DMS114 treated with DMSO at 0.1 percent for 48 hours (cell line): Measurements from ENCODE around the gene TMEM86B.
"Not testable (repeated sequence)": the region's sequence is repeated elsewhere in the genome, so short reads cannot be mapped to it uniquely, and the experiment has no call there.

Experiments
- DNase-seq: peaks from one replicate; lab custom pipeline; 2025; ENCODE audit not compliant: unreplicated experiment; lab: John Stamatoyannopoulos, UW

The TMEM86B gene

GRCh38 chr19:55242517-55242916 is 14.0 kb upstream of the TMEM86B start:
- no peak for DNase-seq

- DNase-seq, result no peak
Observed at GRCh38 chr19:55241935-55242464, 13.4 kb upstream of the TMEM86B start.

GRCh38 chr19:55241143-55241934 is 12.8 kb upstream of the TMEM86B start:
- no peak for DNase-seq

DNA sequence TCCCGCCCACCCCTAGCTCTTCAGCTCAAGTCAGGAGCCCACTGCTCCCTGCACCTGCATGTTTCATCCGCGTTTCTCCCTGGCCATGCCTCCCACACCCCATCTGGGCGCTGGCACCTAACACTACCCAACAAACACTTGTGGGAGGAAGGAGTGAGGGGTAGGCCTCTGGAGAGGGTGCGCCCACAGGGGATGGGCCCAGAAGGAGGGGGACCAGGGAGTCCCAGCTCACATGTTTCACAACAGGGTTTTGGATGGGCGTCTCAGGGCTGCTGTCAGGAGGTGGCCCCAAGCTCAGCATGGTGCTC is 12.1 kb upstream of the TMEM86B start:
- no peak for DNase-seq

DNA sequence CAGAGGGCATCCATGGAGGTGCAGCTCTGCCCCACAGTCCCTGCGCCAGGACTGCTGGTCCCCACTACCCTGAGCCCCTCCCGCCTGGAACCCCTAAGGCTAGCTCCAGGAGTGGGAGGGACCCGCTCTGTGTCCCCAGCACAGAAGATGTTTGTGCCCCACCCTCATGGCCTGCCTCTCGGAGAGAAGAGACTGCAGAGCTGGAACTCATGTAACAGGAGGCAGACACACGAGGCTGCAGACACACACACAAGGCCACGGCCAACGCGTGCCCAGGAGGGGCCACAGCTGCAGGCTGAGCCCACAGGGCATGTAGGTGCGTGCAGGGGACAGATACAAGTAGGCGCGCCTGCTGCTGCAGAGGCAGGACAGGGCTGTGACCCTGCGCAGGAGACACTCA is 10.4 kb upstream of the TMEM86B start:
- no peak for DNase-seq

DNA sequence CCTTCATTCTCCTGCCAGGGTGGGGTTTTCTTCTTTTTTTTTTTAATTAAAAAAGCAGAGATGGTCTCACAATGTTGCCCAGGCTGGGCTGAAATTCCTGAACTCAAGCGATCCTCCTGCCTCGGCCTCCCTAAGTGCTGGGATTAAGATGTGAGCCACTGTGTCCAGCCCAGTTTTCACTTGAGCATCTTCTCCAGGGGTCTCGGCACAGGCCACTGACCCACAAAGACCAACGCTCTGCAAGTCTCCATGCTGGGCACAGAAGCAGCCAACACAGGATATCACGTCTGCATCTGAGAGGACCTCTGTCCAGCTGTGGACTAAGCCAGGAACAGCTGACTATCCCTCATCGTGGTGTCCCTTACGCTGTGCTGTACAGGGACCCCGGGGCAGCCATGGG is 9.5 kb upstream of the TMEM86B start:
- DNase-seq, result no peak

GRCh38 chr19:55232986-55233385 is 4.4 kb upstream of the TMEM86B start:
- DNase-seq, result no peak

DNA sequence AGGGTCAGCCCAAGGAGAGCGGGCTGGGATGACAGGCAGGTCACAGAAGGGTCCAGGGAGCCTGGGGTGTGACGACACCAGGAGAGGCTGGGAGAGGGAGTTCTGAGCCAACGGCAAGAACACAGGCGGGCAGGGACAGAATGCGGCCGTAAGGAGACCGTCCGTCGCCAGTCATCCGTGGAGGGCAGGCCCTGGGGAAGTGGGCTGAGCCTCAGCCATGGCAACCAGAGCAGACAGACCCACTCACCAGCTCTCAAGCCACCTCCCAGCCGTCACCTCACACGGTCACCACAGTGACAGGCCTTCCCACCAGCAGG is 3.7 kb upstream of the TMEM86B start:
- no peak for DNase-seq

GRCh38 chr19:55231391-55232285 is 3.1 kb upstream of the TMEM86B start:
- DNase-seq, result no peak

DNA sequence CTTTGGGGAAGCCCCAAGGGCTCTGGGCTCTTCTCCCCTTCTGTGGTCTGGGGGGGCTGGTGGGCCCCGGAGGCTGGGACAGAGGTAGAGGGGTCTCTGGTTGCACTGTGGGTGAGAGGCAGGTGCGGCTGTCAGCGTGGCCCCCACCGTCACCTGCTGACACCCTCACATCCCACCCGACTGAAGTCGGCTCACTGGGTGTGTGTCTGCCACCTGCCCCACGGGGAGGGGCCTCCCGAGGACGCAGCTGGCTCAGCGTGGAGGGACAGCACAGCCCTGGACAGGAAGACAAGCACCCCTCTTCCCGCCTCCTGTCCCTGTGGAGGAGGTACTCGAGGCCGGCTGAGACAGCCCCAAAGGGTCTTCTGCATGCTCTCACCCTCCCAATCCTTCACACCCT is 2.2 kb upstream of the TMEM86B start:
- no peak for DNase-seq

- no peak for DNase-seq
Observed at GRCh38 chr19:55230329-55230728, 1.8 kb upstream of the TMEM86B start.

- DNase-seq, result no peak
Observed at GRCh38 chr19:55229789-55230182, 1.2 kb upstream of the TMEM86B start.

GRCh38 chr19:55229145-55229788 is 704 bp upstream of the TMEM86B start:
- DNase-seq, result no peak

- no peak for DNase-seq
Observed at GRCh38 chr19:55228015-55228391, 560 bp downstream of the TMEM86B start.

- DNase-seq, result no peak
Observed at GRCh38 chr19:55227241-55228014, 1.1 kb downstream of the TMEM86B start.

DNA sequence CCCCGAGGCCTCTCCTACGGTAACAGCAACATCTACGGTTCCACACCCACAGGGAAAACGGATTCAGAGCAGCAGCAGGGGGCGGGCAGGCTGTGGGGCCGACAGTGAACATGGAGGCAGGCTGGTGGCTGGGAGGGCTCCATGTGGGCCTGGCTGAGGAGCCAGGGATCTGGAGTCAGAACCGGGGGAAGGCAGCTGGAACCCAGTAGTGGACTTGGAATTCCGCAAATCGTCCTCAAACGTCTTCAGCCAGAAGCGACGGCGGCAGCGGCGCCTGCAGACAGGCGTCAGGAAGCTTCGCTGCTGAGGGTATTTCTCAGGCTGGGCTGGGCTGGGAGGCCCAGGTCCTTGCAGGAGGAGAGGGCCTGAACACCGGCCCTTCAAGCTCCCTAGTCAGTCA is 1.8 kb downstream of the TMEM86B start:
- DNase-seq, result no peak

DNA sequence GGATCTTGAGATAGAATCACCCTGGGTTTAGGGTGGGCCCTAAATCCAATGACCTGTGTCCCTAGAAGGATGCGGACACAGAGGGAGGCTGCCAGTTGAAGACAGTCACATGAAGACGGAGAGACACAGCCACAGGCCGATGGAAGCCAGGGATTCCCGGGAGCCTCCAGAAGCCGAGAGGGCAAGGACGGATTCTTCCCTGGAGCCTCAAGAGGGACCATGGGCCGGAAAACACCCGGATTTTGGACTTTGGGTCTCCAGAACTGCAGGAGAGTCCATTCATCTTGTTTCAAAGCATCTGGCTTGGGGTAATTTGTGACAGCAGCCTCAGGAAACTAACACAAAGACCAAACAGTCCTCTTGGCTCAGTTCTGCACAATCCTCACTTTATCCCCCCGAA is 2.3 kb downstream of the TMEM86B start:
- DNase-seq, result no peak

DNA sequence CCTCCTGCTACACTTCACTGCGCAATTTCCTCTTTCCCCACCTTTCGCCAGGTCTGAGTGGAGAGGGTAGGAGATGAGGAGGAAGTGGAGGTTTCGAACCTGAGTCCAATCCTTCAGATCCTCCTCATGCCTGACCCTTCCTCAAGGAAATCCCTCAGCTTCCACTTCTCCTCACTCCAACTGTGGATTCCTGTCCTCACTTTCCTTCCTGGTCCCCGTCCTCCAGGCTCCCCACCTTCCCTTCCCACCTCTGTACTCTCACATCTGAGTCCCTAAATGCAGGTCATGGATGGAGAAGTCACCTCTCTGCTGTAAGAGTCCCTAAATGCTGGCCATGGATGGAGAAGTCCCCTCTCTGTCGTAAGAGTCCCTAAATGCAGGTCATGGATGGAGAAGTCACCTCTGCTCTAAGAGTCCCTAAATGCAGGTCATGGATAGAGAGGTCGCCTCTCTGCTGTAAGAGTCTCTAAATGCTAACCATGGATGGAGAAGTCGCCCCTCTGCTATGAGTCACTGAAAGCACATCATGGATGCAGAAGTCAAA is 3.1 kb downstream of the TMEM86B start:
- no peak for DNase-seq

GRCh38 chr19:55224679-55225414 is 3.7 kb downstream of the TMEM86B start:
- not testable (repeated sequence) for DNase-seq

DNA sequence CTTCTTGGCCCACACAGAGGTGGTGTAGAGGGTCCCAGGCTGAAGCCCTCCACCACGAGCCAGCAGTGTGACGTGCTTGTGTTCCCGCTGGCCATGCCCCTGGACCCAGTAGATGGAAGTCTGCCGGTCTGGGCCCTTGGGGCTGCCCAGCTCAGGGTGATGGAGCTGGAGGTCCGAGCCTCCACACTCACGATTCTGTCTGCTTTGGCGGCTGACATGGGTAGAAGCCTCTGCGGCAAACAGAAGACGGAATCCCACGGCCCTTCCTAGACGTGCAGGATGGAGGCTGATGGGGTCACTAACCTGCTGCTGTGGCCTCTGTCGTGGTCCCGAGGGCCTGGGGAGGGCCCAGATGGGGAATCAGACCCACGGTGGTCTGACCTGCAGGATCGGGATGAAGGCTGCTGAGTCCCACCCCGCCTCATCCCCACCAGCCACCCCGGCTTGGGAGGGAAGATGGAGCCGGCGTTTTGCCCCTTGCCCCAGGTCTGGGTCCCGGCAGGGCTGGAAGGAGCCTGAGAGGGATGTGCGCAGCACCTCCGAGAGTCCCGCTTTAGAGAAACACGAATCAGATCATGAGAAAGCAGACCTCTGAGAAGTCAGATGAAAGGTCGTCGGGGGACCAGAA is 4.4 kb downstream of the TMEM86B start:
- no peak for DNase-seq
